Gastrocnemius medialis (tissue), 4 donors: Measurements from ENCODE around the gene RBM23. TPM values are rescaled to one million over a fixed set of nuclear protein-coding genes. Genes with fewer than 3 reads are reported as not detected.

Experiments used
- ATAC-seq, 2 donors: fragments of 150-250 bp; one replicate each; pipeline ENCODE4 v1.9.1; 2016
- DNase-seq, 2 donors: peaks; one replicate each; pipeline ENCODE4 v3.0.0-alpha.2; 2019
- H3K27ac ChIP-seq, 4 donors: fragments of 200-600 bp; sonication (generic); 1 replicate in 1 of 4; 2 replicates in 3 of 4; pipeline ENCODE4 v1.5.1; 2016 to 2018; ENCODE audit warnings: mild to moderate bottlenecking in 2 of 4, moderate library complexity in 1 of 4
- H3K27me3 ChIP-seq, 3 donors: fragments of 200-600 bp; sonication (generic) in 2 of 3; 1 replicate in 1 of 3; 2 replicates in 2 of 3; pipeline versions ENCODE4 v1.5.1 to v1.6.0; 2016 to 2019; ENCODE audit warnings: mild to moderate bottlenecking in 1 of 3, moderate library complexity in 1 of 3
- H3K36me3 ChIP-seq, 2 donors: fragments of 200-600 bp; sonication (generic) in 1 of 2; one replicate each; pipeline ENCODE4 v1.5.1; 2017 to 2018
- H3K4me1 ChIP-seq, 2 donors: fragments of 200-600 bp; sonication (generic) in 1 of 2; one replicate each; pipeline ENCODE4 v1.5.1; 2016 to 2017; ENCODE audit warnings: mild to moderate bottlenecking in 2 of 2
- H3K4me3 ChIP-seq, 4 donors: fragments of 200-600 bp; sonication (generic) in 3 of 4; 1 replicate in 1 of 4; 2 replicates in 3 of 4; pipeline ENCODE4 v1.5.1; 2016 to 2019; ENCODE audit warnings: mild to moderate bottlenecking in 2 of 4
- H3K9me3 ChIP-seq, 3 donors: fragments of 200-600 bp; sonication (generic) in 2 of 3; 1 replicate in 1 of 3; 2 replicates in 2 of 3; pipeline ENCODE4 v1.5.1; 2016 to 2019
- POLR2A ChIP-seq, 2 donors: fragments of 450-650 bp; IDR thresholded peaks; one replicate each; pipeline ENCODE4 v1.6.1; 2017; ENCODE audit warnings: antibody characterized with exemption in 2 of 2, mild to moderate bottlenecking in 2 of 2, moderate library complexity in 2 of 2
- in situ Hi-C, 4 donors: fragments of 200-750 bp; cut with MboI; loops; one replicate each; pipeline versions ENCODE4 v1.15.0 to v1.8.0; 2017; ENCODE audit warnings: low sequenced_read_pairs in 4 of 4
- intact Hi-C: fragments of 100-400 bp; cut with DNase I; formaldehyde crosslinking; loops from one replicate; pipeline ENCODE4 v1.15.1; 2023; ENCODE audit warnings: low total_unique reads
- total RNA-seq, 4 donors: library from RNA; depleted of rRNA; stranded (reverse); fragments of >200 nt; gene quantifications; one replicate each; pipeline versions ENCODE4 v1.1.0 to v1.2.3, GENCODE V29; 2016
- TF ChIP-seq, protein P1 (sequence below), 5 experiments: fragments of 450-650 bp in 3 of 5; fragments of 200-600 bp in 2 of 5; sonication (generic) in 2 of 5; IDR thresholded peaks in 4 of 5; conservative IDR thresholded peaks in 1 of 5; 1 replicate in 4 of 5; 2 replicates in 1 of 5; pipeline ENCODE4 v1.5.1; 2016 to 2019; ENCODE audit warnings: antibody characterized with exemption in 5 of 5, mild to moderate bottlenecking in 3 of 5, moderate library complexity in 3 of 5

Gene RBM23
- total RNA-seq, 4 donors from 2014 or later: 37.7 to 83.3 (median 62.1) TPM

- in situ Hi-C loops (no loop called here), intact Hi-C loops (no loop called here)
- Histone ChIP-seq H3K4me3 (no peak overlapping the region), H3K36me3 (no peaks in the 10 kb centered on the region), H3K27ac (no peak overlapping the region), H3K27me3 (no peaks in the 10 kb centered on the region), H3K4me1 (no peaks in the 10 kb centered on the region), H3K9me3 (no peaks in the 10 kb centered on the region)
- no peak for ATAC-seq
- TF ChIP-seq POLR2A (IDR thresholded peaks at IDR 0.05): no peak
- TF ChIP-seq, protein P1, sequence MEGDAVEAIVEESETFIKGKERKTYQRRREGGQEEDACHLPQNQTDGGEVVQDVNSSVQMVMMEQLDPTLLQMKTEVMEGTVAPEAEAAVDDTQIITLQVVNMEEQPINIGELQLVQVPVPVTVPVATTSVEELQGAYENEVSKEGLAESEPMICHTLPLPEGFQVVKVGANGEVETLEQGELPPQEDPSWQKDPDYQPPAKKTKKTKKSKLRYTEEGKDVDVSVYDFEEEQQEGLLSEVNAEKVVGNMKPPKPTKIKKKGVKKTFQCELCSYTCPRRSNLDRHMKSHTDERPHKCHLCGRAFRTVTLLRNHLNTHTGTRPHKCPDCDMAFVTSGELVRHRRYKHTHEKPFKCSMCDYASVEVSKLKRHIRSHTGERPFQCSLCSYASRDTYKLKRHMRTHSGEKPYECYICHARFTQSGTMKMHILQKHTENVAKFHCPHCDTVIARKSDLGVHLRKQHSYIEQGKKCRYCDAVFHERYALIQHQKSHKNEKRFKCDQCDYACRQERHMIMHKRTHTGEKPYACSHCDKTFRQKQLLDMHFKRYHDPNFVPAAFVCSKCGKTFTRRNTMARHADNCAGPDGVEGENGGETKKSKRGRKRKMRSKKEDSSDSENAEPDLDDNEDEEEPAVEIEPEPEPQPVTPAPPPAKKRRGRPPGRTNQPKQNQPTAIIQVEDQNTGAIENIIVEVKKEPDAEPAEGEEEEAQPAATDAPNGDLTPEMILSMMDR (IDR thresholded peaks at IDR 0.05 in 4 of 5, conservative IDR thresholded peaks at IDR 0.05 in 1 of 5): no peak
- no peak for DNase-seq
Observed at GRCh38 chr14:22935156-22935555, 16.2 kb upstream of the RBM23 start.

DNA sequence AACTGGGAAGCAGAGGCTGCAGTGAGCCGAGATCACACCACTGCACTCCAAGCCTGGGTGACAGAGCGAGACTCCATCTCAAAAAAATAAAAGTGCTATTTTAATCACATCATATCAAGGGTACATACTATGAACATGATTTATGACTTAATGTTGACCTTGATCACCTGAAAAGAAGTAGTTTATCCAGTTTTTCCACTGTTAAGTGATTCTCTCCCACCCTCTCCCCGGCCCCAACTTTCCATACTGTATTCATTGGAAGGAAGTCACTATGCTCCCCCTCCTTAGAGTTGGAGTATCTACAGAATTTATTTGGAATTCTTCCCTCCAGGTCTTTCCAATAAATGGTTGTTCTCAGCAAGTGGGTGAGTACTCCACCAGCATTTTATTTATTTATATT, 13.2 kb upstream of the RBM23 start:
- in situ Hi-C loops: no loop called here
- no peak for DNase-seq
- intact Hi-C loops: loop anchor here (5.0 kb wide), 1 partner anchor 125 kb away; the partner anchor contains the start of gene CDH24
- ATAC-seq: no peak
- no peak overlapping the region for H3K4me3 ChIP-seq
- H3K9me3 ChIP-seq: no peaks in the 10 kb centered on the region
- TF ChIP-seq, protein P1 (IDR thresholded peaks at IDR 0.05 in 4 of 5, conservative IDR thresholded peaks at IDR 0.05 in 1 of 5): no peak
- TF ChIP-seq POLR2A (IDR thresholded peaks at IDR 0.05): no peak
- no peaks in the 10 kb centered on the region for H3K27me3 ChIP-seq
- no peak overlapping the region for H3K27ac ChIP-seq
- H3K4me1 ChIP-seq: peaks cover 9 to 11% of the 10 kb centered on the region in 2 donors
- no peaks in the 10 kb centered on the region for H3K36me3 ChIP-seq

- peaks cover 9 to 11% of the 10 kb centered on the region in 2 donors for H3K4me1 ChIP-seq
- TF ChIP-seq POLR2A (IDR thresholded peaks at IDR 0.05): no peak
- TF ChIP-seq, protein P1 (IDR thresholded peaks at IDR 0.05 in 4 of 5, conservative IDR thresholded peaks at IDR 0.05 in 1 of 5): no peak
- peak; percentile 15 to 48 for ATAC-seq
- in situ Hi-C loops (no loop called here), intact Hi-C loops (loop anchor here (1.0 to 10.0 kb wide), 11 partner anchors 11 to 625 kb away; partner anchors contain the start of genes C14orf93, CDH24, HOMEZ and LRP10)
- no peaks in the 10 kb centered on the region for H3K9me3 ChIP-seq
- peak overlapping the region; percentile 58 to 95 (median 72) for H3K4me3 ChIP-seq
- DNase-seq: no peak
- H3K27ac ChIP-seq: peak overlapping the region; percentile 86 to 93 (median 87)
- H3K36me3 ChIP-seq: peaks cover 0 to 17% of the 10 kb centered on the region in 2 donors
- H3K27me3 ChIP-seq: no peaks in the 10 kb centered on the region
Observed at GRCh38 chr14:22929961-22930364, 11.0 kb upstream of the RBM23 start.

- TF ChIP-seq, protein P1 (IDR thresholded peaks at IDR 0.05 in 4 of 5, conservative IDR thresholded peaks at IDR 0.05 in 1 of 5): no peak
- TF ChIP-seq POLR2A (IDR thresholded peaks at IDR 0.05): peak; percentile 84 to 92
- DNase-seq: peak; percentile 100
- Histone ChIP-seq H3K9me3 (no peaks in the 10 kb centered on the region), H3K27ac (peak within 1 kb of the TSS; percentile 89 to 96 (median 94)), H3K36me3 (peaks cover 3 to 23% of the 10 kb centered on the region in 2 donors), H3K27me3 (no peaks in the 10 kb centered on the region), H3K4me3 (peak within 1 kb of the TSS; percentile 78 to 95 (median 86)), H3K4me1 (peaks cover 9 to 11% of the 10 kb centered on the region in 2 donors)
- peak; percentile 98 to 99 for ATAC-seq
- intact Hi-C loops: loop anchor here (1.0 to 10.0 kb wide), 9 partner anchors 10 to 625 kb away; partner anchors contain the start of genes C14orf93, HOMEZ, LRP10 and PABPN1
- in situ Hi-C loops: no loop called here
Observed at GRCh38 chr14:22929104-22929960, 10.4 kb upstream of the RBM23 start, which contains the start of gene PRMT5. PRMT5 (minus strand) TSS chr14:22929376; CDS start chr14:22929361, 15 bp downstream.
